Liver (tissue), 3 donors: ENCODE results near the gene PITPNC1.

Source experiments
- CTCF ChIP-seq: fragments of 150-350 bp; IDR thresholded peaks from 2 replicates; pipeline ENCODE4 v1.5.1; 2017; ENCODE audit warnings: improper control_type of control experiment, low read depth, low read length; ENCODE audit not compliant: missing input control
- HNF4A ChIP-seq, 2 donors: conservative IDR thresholded peaks; 2 replicates each; pipeline ENCODE4 v1.6.1; 2016; ENCODE audit warnings: antibody characterized with exemption in 2 of 2, mild to moderate bottlenecking in 2 of 2
- JUND ChIP-seq, 2 donors: IDR thresholded peaks; 2 replicates each; pipeline ENCODE4 v1.6.1; 2016; ENCODE audit warnings: antibody characterized with exemption in 2 of 2
- TF ChIP-seq, protein P1 (sequence below): IDR thresholded peaks from 2 replicates; pipeline ENCODE4 v1.6.1; 2016; ENCODE audit warnings: antibody characterized with exemption
- donor health status: healthy.
- donor health status: healthy.

GRCh38 chr17:67479148-67479547 lies 102.1 kb downstream of the PITPNC1 start:
- TF ChIP-seq CTCF, result no peak
- TF ChIP-seq, protein P1, sequence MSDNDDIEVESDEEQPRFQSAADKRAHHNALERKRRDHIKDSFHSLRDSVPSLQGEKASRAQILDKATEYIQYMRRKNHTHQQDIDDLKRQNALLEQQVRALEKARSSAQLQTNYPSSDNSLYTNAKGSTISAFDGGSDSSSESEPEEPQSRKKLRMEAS, result no peak
- TF ChIP-seq HNF4A (conservative IDR thresholded peaks at IDR 0.05), result no peak
- TF ChIP-seq JUND (IDR thresholded peaks at IDR 0.05), result no peak
